ENCODE results near the gene ODAD4. TPM values are rescaled to one million over a fixed set of nuclear protein-coding genes. Genes with fewer than 3 reads are reported as not detected.
A peak's percentile ranks its signal among the peaks of the same experiment; 100 is the strongest.
"Not testable (repeated sequence)": the region's sequence is repeated elsewhere in the genome, so short reads cannot be mapped to it uniquely, and the experiment has no call there.

Gene ODAD4
- total RNA-seq, 1 donor = 0.54 TPM

DNA sequence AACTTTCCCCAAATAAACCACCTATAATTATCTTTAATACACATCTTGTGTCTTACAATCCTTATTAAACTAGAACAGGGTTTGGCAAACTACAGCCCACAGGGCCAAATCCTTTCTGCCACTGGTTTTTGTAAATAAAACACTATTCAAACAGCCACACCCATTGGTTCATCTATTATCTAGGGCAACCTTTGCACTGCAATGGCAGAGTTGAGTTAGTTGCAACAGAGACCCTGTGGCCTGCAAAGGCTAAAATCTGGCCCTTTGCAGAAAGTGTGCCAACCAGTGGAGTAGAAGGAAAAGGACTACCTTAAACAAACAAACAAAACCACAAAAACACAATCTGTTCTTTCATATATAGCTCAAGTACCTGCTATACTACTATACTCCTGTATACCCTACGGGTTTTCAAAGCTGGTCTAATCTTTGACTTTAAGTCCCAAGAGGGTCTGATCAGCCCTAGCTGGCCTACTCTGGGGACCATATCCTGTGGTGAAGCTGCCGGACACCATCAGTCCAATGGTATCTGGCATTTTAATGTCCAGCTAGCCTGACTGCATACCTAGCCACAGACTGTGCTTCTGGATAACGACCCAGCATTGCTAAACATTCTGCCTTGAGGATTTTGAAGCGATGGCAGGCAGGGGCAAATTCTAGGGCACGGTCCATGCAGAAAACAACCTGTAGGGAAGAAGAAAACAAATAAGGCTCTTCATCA lies 59.4 kb downstream of the ODAD4 start:
- no peak for DNase-seq (ENCODE audit: low read depth in 2 of 3, low spot score in 2 of 3)

DNA sequence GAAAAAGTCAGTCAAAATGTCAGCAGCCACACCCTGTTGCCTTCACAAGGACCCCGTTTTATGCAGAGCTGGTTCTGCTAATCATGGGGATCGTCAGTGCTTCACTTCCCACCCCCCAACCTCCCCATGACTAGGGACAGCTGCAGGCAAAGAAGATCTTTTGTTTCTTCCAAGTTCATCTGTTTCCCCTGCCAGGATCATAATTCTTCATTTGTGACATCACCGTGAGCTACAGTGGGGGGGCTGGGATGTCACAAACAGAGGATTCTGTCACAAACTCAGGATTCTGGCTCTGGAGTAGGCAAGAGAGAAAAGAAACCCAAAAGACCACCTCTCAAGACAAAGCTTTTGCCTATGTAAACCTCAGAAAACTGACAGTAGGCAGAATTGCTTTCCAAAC lies 62.2 kb downstream of the ODAD4 start:
- DNase-seq (ENCODE audit: low read depth in 2 of 3, low spot score in 2 of 3) = no peak

DNA sequence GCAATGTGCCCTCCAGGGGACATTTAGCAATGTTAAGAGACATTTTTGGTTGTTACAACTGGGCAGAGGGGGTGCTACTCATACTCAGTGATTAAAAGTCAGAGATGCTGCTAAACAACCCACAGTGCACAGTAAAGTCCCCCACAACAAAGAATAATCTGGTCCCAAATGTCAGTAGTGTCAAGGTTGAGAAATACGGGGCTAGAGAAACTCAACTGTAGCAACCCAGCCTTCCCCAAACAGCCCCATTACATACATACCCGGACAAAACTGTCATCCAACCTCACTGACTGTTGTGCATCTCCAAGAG lies 66.4 kb downstream of the ODAD4 start:
- DNase-seq (ENCODE audit: low read depth in 2 of 3, low spot score in 2 of 3) = no peak

DNA sequence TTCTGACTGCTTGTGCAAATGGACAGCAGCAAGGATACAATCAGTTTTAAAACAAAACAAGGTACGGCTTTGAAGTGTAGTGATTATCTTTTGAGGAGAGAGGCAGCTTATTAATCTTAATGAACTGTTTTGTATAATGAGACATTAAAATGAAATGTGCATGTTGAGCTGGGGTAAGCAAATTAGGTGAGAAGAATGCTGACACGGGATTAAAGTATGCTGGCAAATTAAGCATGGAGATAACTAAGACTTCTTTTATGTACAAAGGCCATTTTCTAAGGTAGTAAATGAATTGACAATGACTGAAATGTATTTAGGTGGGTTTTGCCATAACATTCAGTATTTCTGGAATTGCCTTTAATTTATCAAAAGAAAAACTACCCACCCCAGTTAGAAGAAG lies 68.1 kb downstream of the ODAD4 start:
- DNase-seq (ENCODE audit: low read depth in 2 of 3, low spot score in 2 of 3) = no peak

DNA sequence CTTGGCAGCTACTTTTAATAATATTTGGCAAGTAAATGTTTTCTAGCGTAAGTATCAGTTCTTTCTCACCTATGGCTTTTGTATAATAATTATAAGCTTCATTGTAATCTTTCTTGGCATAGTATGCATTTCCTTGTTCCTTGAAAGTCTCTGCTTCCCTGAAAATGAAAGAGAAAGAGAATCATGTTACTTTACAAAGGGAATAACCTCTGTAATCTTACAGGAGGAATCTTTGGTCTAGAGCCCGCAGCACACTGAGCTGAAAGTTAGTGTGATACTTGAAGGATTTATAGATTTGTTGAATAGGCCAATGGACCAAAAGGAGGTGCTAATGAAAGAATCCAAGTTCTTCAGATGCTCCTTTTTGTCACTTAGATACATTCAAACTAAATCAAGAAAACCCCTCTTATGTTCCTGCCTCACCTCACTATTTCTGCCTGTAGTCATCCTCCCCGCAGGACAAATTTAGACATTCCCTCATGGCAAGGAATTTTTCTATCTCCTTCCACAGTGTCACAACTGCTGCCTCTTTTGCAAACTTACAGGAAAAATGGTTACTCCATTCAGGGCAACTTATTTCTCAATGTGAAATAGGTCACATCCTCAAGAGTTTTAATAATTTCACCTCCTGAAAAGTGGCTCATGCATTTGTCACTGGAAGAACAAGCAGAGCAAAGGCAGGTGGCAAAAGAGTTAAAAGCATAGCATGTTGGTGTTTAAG lies 70.2 kb downstream of the ODAD4 start:
- DNase-seq (ENCODE audit: low read depth in 2 of 3, low spot score in 2 of 3) = no peak

DNA sequence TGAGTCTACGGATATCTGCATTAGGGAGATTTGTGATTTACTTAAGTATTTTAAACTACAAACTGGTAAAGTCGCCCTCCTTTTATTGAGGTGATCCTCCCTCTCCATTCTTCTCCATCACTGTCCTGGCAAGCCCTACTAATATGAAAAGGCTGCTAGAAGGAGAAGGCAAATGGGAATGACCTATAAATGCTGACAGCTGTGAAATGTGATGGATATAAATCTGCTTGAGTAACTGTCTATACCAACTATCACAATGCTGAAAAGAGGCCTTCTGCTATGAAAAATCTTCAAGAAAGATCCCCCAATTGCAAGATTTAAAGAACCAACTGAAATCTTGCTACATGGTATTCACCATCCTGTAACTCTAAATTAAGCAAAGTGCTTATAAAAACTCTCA lies 71.3 kb downstream of the ODAD4 start:
- no peak for DNase-seq (ENCODE audit: low read depth in 2 of 3, low spot score in 2 of 3)

DNA sequence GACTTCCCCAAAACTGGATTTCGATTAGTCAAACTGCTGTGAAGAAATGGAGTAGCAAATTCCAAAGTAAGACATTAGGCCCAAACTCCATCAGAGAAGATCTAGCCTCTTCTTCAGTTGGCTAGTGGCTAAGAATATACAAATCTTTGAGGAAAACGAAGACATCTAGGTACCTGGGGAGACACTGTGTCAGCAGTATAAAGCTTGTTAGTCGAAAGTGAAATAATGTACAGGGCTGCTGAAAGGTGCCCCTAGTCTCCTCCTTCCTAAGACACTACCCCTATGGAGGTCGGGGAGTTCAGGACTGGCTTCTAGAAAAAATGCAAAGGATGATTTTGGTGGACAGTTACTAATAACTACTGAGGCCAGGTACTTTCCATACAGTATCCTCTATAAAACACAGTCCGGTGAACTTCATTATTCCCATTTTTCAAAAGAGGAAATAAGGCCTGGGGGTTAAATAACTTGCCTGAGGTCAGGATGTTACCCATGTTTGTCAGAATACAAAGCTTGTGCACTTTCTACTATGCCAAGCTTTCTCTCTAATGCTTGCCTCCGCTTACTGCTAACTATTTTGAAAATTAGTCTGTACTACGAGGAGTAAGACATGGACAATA lies 71.9 kb downstream of the ODAD4 start:
- no peak for DNase-seq (ENCODE audit: low read depth in 2 of 3, low spot score in 2 of 3)

DNA sequence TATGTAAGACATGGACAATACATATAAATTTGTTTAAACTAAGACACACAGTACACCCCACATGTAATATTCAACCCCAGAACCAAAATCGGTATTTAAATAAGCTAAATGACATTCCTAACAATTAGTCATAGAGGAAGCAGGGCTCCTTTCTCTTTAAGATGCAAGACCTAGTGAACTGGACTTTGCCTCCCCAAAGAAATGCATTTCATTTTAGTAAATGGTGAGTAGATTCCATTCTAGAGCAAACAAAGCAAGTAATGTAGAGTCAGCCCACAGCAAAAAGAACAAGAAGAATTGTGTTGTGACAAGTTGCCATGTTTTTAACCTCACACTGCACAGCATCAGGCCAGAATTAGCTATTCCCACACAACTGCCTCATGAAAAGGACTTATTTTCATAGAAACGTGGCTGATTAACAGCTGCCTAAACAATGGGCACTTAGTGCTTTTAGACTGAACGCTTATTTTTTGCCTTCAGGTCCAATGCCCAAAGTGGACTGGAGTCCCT lies 72.4 kb downstream of the ODAD4 start:
- DNase-seq (ENCODE audit: low read depth in 2 of 3, low spot score in 2 of 3) = no peak

DNA sequence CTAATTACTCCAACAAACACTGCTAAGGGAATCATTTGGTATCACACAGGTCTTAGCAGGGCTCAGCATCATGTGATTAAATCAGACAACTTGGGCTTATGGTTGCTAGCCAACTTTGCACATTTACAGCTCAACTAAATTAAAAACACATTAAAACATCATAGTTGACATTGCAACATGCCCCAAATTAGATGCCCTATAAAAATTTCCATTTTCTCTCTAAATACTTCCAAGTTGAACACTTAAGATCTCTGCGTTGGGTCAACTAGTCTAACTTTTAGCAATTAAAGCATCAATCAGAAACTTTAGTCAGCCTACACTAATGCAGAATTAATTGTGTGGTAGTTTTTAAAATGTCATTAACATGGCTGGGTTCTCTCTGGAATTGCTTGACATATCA lies 74.7 kb downstream of the ODAD4 start:
- DNase-seq (ENCODE audit: low read depth in 2 of 3, low spot score in 2 of 3) = no peak

DNA sequence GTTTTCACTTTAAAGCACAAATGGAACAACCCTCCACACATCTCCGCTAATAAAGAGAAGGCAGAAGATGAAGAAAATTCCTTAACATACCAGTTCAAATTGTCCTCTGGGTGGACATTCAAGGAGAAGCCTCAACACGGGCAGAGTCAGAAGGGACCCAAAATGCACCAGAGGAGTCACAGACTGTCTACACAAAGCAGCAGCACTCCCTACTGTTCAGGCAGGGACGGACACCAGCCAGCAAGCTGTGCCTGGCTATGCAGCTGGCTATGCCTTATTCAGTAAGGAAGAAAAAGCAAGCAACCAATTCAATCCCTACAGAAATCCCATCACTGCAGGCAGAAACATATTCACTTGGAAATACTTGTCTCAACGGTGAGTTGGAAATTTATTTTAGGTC lies 78.8 kb downstream of the ODAD4 start:
- no peak for DNase-seq (ENCODE audit: low read depth in 2 of 3, low spot score in 2 of 3)

DNA sequence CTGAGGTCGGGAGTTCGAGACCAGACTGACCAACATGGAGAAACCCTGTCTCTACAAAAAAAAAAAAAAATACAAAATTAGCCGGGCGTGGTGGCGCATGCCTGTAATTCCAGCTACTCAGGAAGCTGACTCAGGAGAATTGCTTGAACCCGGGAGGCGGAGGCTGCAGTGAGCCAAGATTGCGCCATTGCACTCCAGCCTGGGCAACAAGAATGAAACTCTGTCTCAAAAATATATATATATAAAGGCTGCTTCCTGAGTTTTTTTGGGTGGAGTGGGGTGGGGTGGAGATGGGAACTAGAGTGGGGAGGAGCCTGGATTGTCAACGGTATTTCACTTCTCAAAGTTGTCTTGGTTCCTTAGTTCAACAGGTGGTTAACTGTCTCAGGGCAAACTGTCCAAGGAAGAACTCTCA lies 79.9 kb downstream of the ODAD4 start:
- not testable (repeated sequence) for DNase-seq (ENCODE audit: low read depth in 2 of 3, low spot score in 2 of 3)

DNA sequence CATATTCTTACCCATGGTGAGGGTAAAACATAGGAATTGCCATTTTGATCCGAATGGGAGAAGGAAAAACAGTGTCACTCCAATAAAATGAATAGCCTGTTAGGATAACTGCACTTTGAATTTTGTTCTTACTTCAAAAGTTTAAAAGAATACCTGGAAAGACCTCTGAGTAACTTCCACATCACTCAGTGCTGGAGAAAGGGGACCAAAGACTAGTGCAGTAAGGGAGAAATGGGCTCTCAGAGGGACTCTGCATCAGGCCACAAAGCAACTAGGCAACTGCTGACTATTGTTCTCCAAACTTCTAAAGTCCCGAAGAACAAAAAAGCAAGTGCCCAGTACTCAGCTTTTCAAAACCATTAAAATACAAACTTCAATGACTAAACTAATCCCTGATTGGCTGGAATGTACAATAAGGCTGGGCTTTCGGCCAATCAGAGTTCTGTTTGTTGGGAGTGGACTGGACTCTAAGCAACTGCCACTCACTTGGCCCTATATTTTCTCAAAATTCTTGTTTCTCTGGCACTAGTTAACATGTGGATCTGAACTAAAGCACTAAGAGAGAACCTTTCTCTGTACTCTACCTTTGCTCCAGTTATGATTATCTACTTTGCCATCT lies 80.6 kb downstream of the ODAD4 start:
- peak in 1 of 3 donors; percentile 32 for DNase-seq (ENCODE audit: low read depth in 2 of 3, low spot score in 2 of 3)

DNA sequence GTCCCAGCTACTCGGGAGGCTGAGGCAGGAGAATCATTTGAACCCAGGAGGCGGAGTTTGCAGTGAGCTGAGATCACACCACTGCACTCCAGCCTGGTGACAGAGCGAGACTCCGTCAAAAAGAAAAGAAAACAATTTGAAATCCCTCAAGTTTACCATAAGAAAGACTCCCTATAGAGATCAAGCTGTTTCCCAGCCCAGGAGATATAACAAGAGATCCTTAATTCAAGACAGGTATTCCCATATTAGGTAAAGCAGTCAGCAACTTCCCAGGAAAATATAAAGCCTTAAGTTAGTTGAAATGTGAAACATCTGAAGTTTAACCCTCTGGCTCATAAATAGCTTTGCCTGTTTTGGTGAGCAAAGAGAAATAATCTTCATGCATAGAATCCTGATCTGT lies 81.9 kb downstream of the ODAD4 start:
- not testable (repeated sequence) for DNase-seq (ENCODE audit: low read depth in 2 of 3, low spot score in 2 of 3)

DNA sequence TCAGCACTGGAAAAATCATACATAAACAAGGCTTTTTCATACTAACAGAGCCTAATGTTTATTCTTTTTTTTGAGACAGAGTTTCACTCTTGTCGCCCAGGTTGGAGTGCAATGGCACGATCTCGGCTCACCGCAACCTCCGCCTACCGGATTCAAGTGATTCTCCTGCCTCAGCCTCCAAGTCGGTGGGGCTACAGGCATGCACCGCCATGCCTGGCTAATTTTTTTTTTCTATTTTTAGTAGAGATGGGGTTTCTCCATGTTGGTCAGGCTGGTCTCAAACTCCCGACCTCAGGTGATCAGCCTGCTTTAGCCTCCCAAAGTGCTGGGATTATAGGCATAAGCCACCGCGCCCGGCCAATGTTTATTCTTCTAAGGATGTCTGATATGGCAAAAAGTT lies 83.3 kb downstream of the ODAD4 start:
- DNase-seq (ENCODE audit: low read depth in 2 of 3, low spot score in 2 of 3) = not testable (repeated sequence)

Other genes starting within 250 kb of the ODAD4 start
- gene EIF1, start 241.7 kb upstream of the ODAD4 start, total RNA-seq = 201 TPM
- gene GAST, start 218.3 kb upstream of the ODAD4 start, total RNA-seq = not detected
- gene HAP1, start 196.0 kb upstream of the ODAD4 start, total RNA-seq = under 0.01 TPM
- 348 TPM for gene JUP, start 143.9 kb upstream of the ODAD4 start, total RNA-seq
- gene P3H4, start 118.7 kb upstream of the ODAD4 start, total RNA-seq = 8.6 TPM
- 6.5 TPM for gene FKBP10, start 117.6 kb upstream of the ODAD4 start, total RNA-seq
- gene NT5C3B, start 94.4 kb upstream of the ODAD4 start, total RNA-seq = 41.5 TPM
- gene KLHL10, start 92.8 kb upstream of the ODAD4 start, total RNA-seq = not detected
- 21.8 TPM for gene KLHL11, start 65.2 kb upstream of the ODAD4 start, total RNA-seq
- 83.7 TPM for gene ACLY, start 11.7 kb upstream of the ODAD4 start, total RNA-seq
- 38.5 TPM for gene CNP, start 36.2 kb downstream of the ODAD4 start, total RNA-seq
- 46.3 TPM for gene DNAJC7, start 86.8 kb downstream of the ODAD4 start, total RNA-seq
- gene NKIRAS2, start 89.5 kb downstream of the ODAD4 start, total RNA-seq = 40.9 TPM
- gene C17orf113, start 120.0 kb downstream of the ODAD4 start, total RNA-seq = 12.9 TPM
- gene ZNF385C, start 167.9 kb downstream of the ODAD4 start, total RNA-seq = 1.9 TPM
- gene DHX58, start 182.1 kb downstream of the ODAD4 start, total RNA-seq = 47.4 TPM
- gene KAT2A, start 190.8 kb downstream of the ODAD4 start, total RNA-seq = 24.8 TPM
- not detected for gene HSPB9, start 192.2 kb downstream of the ODAD4 start, total RNA-seq
- 98.6 TPM for gene RAB5C, start 224.4 kb downstream of the ODAD4 start, total RNA-seq

Measured in hematopoietic multipotent progenitor cell (in vitro differentiated cells).